NCI-H146 (cell line): ENCODE measurements around the gene RTCA.
"Not testable (repeated sequence)": the region's sequence is repeated elsewhere in the genome, so short reads cannot be mapped to it uniquely, and the experiment has no call there.

Experiments used
- DNase-seq: peaks from one replicate; lab custom pipeline; 2025; lab: John Stamatoyannopoulos, UW

RTCA gene

DNA sequence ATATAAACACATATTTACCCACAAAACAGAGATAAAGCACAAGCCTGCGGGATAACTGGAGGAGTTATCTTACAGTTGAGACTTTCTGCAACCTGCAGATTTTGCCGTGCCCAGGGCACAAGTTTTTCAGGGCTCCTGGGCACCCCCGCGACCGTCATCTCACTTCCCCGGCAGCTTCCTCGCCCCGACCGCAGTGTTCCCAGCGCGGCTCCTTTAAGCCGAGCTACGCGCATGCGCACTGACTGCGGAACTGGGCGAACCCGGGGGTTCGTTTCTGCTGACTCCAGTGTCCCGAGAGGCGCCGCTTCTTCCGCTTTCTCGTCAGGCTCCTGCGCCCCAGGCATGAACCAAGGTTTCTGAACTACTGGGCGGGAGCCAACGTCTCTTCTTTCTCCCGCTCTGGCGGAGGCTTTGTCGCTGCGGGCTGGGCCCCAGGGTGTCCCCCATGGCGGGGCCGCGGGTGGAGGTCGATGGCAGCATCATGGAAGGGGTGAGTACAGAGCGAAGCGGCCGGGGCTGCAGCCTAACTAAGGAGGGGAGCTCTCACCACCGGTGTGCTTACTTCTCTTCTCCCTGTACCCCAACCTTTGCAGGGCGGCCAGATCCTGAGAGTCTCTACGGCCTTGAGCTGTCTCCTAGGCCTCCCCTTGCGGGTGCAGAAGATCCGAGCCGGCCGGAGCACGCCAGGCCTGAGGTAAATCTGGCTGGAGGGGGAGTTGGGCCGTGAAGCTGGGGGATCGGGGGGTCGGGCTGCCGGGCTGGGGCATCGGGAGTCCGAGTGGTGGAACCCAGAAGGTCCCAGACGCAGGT, at the start of gene RTCA:
TSS of gene RTCA (plus strand) at position 286 of the 810 bp plus-strand sequence. CDS start at position 446, 160 bp downstream.
- peak; percentile 96 for DNase-seq

GRCh38 chr1:100217834-100218233, 48.2 kb upstream of the RTCA start:
- no peak for DNase-seq

DNA sequence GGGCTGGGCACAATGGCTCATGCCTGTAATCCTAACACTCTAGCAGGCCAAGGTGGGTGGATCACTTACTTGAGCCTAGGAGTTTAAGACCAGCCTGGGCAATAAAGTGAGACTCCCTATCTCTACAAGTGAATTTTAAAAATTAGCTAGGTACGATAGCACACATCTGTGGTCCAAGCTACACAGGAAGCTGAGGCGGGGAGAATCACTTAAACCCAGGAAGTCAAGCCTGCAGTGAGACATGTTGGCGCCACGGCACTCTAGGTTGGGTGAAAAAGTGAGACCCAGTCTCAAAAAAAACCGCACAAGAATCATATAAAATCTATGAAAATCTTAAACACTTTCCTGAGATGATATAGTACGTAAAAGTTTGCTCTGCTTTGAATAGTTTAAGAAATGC, 46.6 kb upstream of the RTCA start:
- no peak for DNase-seq

- no peak for DNase-seq
These were observed 46.1 kb upstream of the RTCA start for GRCh38 chr1:100219883-100220282.

GRCh38 chr1:100222428-100222827, 43.6 kb upstream of the RTCA start:
- DNase-seq, result no peak

DNA sequence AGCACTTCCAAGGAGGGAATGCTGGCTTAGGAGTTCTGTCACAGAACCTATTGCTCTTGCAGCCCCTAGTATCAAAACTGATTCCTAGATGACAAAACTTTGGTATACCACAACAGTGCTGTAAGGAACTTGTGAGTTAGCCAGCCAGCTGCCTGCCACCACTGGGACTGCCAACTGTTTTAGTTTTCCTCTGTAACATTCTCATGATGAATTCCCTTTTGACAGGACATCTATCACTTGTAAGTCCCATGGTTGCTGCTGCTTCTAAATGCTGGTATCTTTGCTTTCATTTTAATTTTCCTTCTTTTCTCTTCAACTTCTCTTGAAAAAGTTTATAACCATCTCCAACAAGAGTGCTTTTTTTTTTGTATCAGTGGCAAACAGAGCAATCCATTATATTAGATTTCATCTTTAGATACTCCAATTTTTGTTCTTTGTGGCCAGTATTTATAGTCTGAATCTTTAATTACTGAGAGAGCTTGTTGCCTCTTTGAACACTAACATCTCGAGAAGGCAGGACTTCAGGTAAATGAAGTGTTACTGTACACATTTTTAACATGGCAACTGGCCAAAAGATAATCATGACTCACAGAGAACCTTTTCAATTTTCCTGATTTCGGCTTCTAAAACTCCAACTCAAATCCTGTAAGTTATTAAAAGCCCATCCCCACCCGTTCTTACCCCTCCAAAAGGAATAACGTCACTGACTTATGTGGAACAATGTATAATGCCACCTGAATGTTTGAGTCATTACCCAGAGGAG, 36.2 kb upstream of the RTCA start:
- no peak for DNase-seq

DNA sequence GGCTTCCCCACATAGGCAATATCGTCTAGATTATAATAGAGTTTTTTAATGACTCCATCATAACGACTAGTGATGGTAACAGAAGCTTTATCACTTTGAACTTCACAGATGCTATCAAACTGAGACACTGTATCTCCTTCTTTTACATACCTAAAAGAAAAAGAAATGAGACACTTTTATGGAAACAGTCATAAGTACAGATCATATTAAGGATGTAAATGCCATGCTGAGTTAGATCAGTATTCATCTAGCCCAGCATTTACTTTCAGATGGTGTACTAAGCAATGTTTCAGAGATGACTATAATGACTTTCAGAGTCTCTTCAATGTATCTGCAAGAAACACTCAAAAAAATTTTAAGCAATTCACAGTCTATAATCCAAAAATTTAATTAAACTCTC, 35.3 kb upstream of the RTCA start:
- DNase-seq, result no peak

DNA sequence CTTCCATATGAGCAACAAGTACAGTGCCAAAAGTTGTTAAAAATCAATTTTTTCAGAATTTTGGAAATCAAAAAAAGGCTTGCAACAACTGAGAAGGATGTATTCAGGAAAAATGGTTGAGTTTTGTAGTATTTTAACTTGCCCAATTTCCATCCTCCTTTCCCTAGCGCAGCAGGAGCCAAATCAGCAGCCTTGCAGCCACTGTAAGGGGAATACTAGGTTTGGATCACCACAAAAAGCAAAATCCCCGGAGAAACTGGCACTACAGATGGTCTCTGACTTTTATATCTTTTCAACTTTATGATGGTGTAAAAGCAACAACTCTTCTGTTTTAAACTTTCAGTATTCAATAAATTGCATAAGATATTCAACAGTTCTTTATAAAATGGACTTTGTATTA, 34.3 kb upstream of the RTCA start:
- no peak for DNase-seq

GRCh38 chr1:100232156-100232555, 33.9 kb upstream of the RTCA start:
- no peak for DNase-seq

GRCh38 chr1:100233566-100233965, 32.5 kb upstream of the RTCA start:
- not testable (repeated sequence) for DNase-seq

- DNase-seq, result no peak
These were observed 31.6 kb upstream of the RTCA start for GRCh38 chr1:100234432-100234831.

- no peak for DNase-seq
These were observed 28.9 kb upstream of the RTCA start for GRCh38 chr1:100237091-100237490.

DNA sequence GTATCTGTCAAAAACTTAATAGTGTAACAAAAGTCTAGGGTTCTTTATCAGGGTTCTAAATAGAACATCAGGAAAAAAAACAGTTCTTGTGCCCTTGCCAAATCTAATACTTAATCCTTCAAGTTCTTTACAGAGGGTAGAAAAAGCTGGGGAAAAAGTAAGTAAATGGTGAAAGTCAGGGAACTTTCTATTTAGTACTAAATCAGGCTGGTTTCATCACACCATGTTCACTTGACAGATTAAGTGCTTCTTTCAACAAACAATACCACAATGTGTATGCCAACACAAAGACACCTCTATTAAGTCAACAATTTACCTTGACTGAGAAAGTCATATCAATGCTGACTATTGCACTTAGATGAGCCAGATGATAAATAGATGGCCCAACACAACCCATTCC, 26.1 kb upstream of the RTCA start:
- DNase-seq, result no peak

DNA sequence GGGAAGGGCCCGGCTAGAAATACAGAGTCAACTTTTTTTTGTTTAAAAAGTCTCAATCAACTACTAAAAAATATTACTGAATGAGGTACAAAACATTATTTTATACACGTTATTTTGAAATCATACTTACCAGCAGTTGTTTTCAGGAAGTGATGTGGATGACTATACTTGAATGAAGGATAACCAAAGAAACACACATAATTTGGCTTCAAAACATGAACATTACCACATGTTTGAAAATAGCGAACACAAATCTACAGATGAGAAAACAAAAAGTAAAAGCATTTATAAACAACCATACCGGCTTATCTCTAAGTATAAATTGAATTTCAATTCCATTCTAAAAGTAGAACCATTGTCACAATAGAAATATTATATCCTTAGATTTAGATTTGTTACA, 25.4 kb upstream of the RTCA start:
- no peak for DNase-seq

- DNase-seq, result no peak
These were observed 19.3 kb upstream of the RTCA start for GRCh38 chr1:100246738-100247137.

DNA sequence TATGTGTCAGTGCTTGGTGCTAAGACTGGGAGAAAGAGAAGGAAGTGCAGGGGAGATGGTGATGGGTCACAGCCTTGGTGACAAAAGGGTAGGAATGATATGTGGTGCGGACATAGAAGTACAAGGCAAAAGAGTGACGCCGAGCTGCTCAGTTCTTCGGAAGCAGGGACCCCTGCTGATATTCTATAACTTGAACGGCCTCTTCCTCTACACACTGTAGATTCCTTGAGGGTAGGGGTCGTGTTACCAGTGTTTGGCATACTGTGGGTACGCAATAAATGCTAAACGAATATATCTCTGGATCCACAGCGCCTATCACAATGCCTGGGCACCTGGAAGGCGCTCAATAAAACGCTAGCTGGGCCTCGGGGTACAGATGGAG, 16.9 kb upstream of the RTCA start:
- DNase-seq, result no peak

- peak; percentile 95 for DNase-seq
These were observed 16.3 kb upstream of the RTCA start, which contains the start of gene DBT for GRCh38 chr1:100249537-100250257. Gene DBT, minus strand, starts transcription at chr1:100249834. Its CDS starts 14 bp downstream, at chr1:100249820.

- DNase-seq, result no peak
These were observed 15.8 kb upstream of the RTCA start for GRCh38 chr1:100250264-100250663.

- DNase-seq, result no peak
These were observed 15.2 kb upstream of the RTCA start for GRCh38 chr1:100250807-100251206.

DNA sequence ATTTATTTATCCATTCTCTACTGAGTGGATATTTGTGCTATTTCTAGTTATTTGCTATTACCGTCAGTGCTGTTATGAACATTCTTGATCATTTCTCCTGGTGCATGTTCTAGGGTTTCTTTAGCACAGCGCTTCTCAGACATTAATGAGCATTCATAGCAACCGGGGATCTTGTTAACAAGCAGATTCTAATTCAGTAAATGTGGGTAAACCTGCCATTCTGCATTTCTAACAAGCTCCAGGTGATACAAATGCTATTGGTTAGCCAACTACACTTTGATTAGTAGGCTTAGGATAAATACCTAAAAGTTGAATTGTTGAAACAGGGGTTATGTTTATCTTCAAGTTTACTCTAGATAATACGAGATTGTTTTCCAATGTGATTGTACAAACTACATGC, 13.1 kb upstream of the RTCA start:
- no peak for DNase-seq

GRCh38 chr1:100253552-100253951, 12.5 kb upstream of the RTCA start:
- no peak for DNase-seq

- not testable (repeated sequence) for DNase-seq
These were observed 9.7 kb upstream of the RTCA start for GRCh38 chr1:100256273-100256672.

DNA sequence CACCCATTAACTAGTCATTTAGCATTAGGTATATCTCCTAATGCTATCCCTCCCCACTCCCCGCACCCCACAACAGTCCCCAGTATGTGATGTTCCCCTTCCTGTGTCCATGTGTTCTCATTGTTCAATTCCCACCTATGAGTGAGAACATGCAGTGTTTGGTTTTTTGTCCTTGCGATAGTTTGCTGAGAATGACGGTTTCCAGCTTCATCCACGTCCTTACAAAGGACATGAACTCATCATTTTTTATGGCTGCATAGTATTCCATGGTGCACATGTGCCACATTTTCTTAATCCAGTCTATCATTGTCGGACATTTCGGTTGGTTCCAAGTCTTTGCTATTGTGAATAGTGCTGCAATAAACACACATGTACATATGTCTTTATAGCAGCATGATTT, 7.6 kb upstream of the RTCA start:
- DNase-seq, result not testable (repeated sequence)
